GM23338 (cell line): ENCODE data around the gene CHCHD6.

ENCODE experiments used
- EZH2phosphoT487 ChIP-seq: fragments of 200-600 bp; sonication (generic); IDR thresholded peaks from one replicate; pipeline ENCODE4 v1.8.1; 2018; ENCODE audit warnings: antibody characterized with exemption; ENCODE audit not compliant: unreplicated experiment
- POLR2AphosphoS5 ChIP-seq: IDR thresholded peaks from 2 replicates; pipeline ENCODE4 v1.6.1; 2016; ENCODE audit warnings: antibody characterized with exemption, low read depth
- TF ChIP-seq, protein P1 (sequence below): IDR thresholded peaks from 2 replicates; pipeline ENCODE4 v1.6.1; 2016; ENCODE audit warnings: antibody characterized with exemption
- TF ChIP-seq, protein P2 (sequence below), 2 experiments: fragments of 200-600 bp in 1 of 2; sonication (generic) in 1 of 2; conservative IDR thresholded peaks; 2 replicates each; pipeline versions ENCODE4 v1.5.1 to v1.6.1; 2016 to 2017; ENCODE audit warnings: antibody characterized with exemption in 2 of 2, low read depth in 2 of 2, mild to moderate bottlenecking in 2 of 2, moderate library complexity in 1 of 2

DNA sequence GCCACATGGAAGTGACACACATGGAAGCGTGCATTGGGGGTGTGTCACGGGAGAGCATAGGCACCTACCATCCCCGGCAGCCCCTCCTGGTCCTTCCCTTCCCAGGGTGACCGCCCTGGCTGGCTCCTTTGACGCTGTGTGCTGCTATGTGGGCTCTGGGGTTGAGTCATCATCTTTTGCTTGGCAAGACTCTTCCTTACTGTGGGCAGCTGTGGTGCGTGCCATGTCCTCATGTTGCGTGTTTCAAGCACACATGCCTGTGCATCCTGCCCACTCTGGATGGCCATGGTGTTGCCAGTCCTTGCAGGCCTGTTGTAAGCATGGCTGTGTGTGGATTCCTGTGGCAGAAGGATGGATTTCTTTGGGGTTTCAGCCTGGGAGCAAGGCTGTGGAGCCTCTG lies 292.9 kb downstream of the CHCHD6 start:
- TF ChIP-seq EZH2phosphoT487: no peak
- TF ChIP-seq POLR2AphosphoS5: no peak
- TF ChIP-seq, protein P1, sequence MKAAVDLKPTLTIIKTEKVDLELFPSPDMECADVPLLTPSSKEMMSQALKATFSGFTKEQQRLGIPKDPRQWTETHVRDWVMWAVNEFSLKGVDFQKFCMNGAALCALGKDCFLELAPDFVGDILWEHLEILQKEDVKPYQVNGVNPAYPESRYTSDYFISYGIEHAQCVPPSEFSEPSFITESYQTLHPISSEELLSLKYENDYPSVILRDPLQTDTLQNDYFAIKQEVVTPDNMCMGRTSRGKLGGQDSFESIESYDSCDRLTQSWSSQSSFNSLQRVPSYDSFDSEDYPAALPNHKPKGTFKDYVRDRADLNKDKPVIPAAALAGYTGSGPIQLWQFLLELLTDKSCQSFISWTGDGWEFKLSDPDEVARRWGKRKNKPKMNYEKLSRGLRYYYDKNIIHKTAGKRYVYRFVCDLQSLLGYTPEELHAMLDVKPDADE: no peak
- TF ChIP-seq, protein P2, sequence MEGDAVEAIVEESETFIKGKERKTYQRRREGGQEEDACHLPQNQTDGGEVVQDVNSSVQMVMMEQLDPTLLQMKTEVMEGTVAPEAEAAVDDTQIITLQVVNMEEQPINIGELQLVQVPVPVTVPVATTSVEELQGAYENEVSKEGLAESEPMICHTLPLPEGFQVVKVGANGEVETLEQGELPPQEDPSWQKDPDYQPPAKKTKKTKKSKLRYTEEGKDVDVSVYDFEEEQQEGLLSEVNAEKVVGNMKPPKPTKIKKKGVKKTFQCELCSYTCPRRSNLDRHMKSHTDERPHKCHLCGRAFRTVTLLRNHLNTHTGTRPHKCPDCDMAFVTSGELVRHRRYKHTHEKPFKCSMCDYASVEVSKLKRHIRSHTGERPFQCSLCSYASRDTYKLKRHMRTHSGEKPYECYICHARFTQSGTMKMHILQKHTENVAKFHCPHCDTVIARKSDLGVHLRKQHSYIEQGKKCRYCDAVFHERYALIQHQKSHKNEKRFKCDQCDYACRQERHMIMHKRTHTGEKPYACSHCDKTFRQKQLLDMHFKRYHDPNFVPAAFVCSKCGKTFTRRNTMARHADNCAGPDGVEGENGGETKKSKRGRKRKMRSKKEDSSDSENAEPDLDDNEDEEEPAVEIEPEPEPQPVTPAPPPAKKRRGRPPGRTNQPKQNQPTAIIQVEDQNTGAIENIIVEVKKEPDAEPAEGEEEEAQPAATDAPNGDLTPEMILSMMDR (conservative IDR thresholded peaks at IDR 0.05; ENCODE audit: low read depth in 2 of 2): no peak
